ENCODE data around the gene NUSAP1. TPM values are rescaled to one million over a fixed set of nuclear protein-coding genes. Genes with fewer than 3 reads are reported as not detected.

NUSAP1 gene
- total RNA-seq, 4 donors from 2014 or later: 11.1 to 19.0 (median 15.9) TPM

- no peak for DNase-seq (ENCODE audit: low spot score in 2 of 2)
- no peak overlapping the region for H3K27ac ChIP-seq
- H3K4me1 ChIP-seq: no peaks in the 10 kb centered on the region
- no peak overlapping the region for H3K4me3 ChIP-seq
- no peaks in the 10 kb centered on the region for H3K27me3 ChIP-seq
- 93% methylated on average over 10 of the region's 10 CpGs for WGBS
- TF ChIP-seq CTCF (IDR thresholded peaks at IDR 0.05) (no peak), POLR2A (IDR thresholded peaks at IDR 0.05) (no peak), EP300 (IDR thresholded peaks at IDR 0.05) (no peak), POLR2AphosphoS5 (IDR thresholded peaks at IDR 0.05) (no peak)
- peaks cover 7% of the 10 kb centered on the region for H3K36me3 ChIP-seq
- H3K9me3 ChIP-seq: no peaks in the 10 kb centered on the region
Measured at GRCh38 chr15:41429003-41429890, 96.6 kb downstream of the NUSAP1 start.

Other genes starting within 250 kb of the NUSAP1 start
- gene INO80, start 216.6 kb upstream of the NUSAP1 start, total RNA-seq: 10 to 100 TPM; 29.4 to 45.9 (median 41.0) TPM
- gene EXD1, start 102.1 kb upstream of the NUSAP1 start, total RNA-seq: under 1 TPM in 1 of 4 donors, not detected in 3; 0.32 TPM
- gene CHP1, start 101.6 kb upstream of the NUSAP1 start, total RNA-seq: 100 to 1,000 TPM; 103 to 187 (median 166) TPM
- 1 to 10 TPM in 3 of 4 donors, not detected in 1; 1.4 to 5.5 (median 2.2) TPM for gene OIP5, start 290 bp upstream of the NUSAP1 start, total RNA-seq
- 10 to 100 TPM; 12.1 to 18.5 (median 12.8) TPM for gene NDUFAF1, start 69.6 kb downstream of the NUSAP1 start, total RNA-seq
- gene RTF1, start 84.2 kb downstream of the NUSAP1 start, total RNA-seq: 10 to 100 TPM; 22.0 to 66.9 (median 36.1) TPM
- gene ITPKA, start 161.0 kb downstream of the NUSAP1 start, total RNA-seq: 1 to 10 TPM in 1 of 4 donors, under 1 TPM in 1, not detected in 2; 0.30 to 1.5 TPM
- gene LTK, start 180.9 kb downstream of the NUSAP1 start, total RNA-seq: 1 to 10 TPM in 1 of 4 donors, under 1 TPM in 3; 0.57 to 2.8 (median 0.66) TPM
- 10 to 100 TPM; 21.6 to 50.2 (median 44.3) TPM for gene RPAP1, start 211.4 kb downstream of the NUSAP1 start, total RNA-seq
- 10 to 100 TPM; 19.2 to 39.4 (median 39.0) TPM for gene TYRO3, start 226.3 kb downstream of the NUSAP1 start, total RNA-seq